ENCODE measurements around the gene LSS.
"Not testable (repeated sequence)": the region's sequence is repeated elsewhere in the genome, so short reads cannot be mapped to it uniquely, and the experiment has no call there.

LSS gene

DNA sequence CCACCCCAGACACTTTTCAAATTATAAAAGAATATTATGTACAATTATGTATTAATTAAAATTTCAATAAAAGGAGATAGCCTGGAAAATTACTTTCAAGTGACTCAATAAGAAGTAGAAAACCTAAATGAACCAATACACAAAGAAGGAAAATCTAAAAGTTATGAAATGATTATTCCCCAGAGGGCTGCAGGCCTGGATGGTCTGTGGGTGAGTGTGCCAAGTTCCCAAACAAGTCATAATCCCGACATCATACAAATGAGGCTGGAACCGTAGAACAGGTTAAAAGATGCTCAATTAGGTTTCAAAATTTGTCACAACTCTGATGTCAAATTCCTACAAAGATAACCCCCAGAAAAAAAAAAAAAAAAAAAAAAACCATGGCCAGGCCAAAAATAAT, 57.0 kb downstream of the LSS start:
- no peak for TF ChIP-seq CTCF (conservative IDR thresholded peaks at IDR 0.05)
- H3K27ac ChIP-seq, result no peak overlapping the region

- not testable (repeated sequence) for H3K27ac ChIP-seq
Observed at GRCh38 chr21:46170436-46171193, 58.0 kb downstream of the LSS start.

DNA sequence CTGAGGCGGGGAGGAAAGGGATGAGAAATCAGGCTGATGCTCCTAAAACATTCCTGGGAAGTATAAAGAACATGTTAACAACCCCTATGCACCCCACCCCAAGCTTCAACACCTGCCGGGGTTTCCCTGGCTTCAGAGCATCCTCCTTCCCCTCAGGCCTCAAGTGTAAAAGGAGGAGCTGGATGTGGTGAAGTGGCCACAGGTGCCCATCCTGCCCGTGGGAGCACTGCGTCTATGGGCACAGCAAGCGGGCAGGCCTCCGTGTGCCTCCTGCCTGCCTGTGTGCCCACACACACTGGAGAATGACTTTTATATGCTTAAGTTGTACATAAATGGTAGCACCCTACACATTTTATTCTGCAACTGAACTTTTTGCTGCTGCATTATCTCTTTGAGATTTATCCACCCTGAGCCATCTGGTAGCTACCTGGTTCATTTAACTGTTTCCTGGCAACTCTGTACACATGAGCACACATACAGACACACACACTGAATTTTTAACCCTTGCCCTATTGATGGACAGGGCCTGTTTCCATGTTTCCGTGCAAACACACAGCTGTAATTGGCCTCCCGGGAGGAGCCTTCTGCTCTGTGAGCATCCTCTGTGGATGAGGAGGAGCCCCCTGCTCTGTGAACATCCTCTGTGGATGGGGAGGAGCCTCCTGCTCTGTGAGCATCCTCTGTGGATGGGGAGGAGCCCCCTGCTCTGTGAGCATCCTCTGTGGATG, 59.8 kb downstream of the LSS start:
- TF ChIP-seq CTCF (conservative IDR thresholded peaks at IDR 0.05), result no peak
- no peak overlapping the region for H3K27ac ChIP-seq

DNA sequence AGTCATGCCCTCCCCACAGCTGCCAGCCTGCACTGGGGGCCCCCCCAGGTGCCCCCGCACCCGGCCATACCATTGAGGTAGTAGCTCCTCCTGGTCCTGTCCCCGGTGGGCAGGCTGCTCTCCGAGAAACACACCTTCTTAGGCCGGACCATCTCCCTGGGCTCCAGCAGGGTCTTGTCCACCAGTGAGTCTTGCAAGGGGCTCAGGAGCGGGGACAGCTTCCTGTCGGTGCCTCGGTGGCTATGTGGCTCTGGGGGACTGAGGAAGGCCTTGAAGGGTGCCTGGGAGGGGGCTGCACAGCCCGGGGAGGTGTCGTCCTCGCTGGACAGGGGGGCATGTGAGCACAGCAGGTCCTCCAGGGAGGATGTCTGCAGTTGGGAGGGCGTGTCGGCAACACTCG, 60.3 kb downstream of the LSS start:
- TF ChIP-seq CTCF (conservative IDR thresholded peaks at IDR 0.05), result no peak
- H3K27ac ChIP-seq, result no peak overlapping the region

GRCh38 chr21:46165098-46165497, 63.5 kb downstream of the LSS start:
- no peak overlapping the region for H3K27ac ChIP-seq
- TF ChIP-seq CTCF (conservative IDR thresholded peaks at IDR 0.05), result no peak

DNA sequence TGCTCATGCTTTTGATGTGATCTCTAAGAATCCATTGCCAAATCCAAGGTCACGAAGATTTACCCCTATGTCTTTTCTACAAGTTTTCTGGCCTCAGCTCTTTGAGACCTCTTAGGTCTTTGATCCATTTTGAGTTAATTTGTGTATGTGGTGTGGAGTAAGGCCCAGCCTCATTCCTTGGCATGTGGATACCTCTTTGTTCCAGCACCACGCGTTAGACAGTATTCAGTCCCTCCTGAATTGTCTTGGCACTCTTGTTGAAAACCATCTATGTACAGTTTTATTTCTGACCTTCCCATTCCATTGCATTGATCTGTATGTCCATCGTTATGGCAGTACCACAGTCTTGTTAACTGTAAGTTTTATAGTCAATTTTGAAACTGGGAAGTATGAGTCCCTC, 65.2 kb downstream of the LSS start:
- no peak overlapping the region for H3K27ac ChIP-seq
- no peak for TF ChIP-seq CTCF (conservative IDR thresholded peaks at IDR 0.05)

DNA sequence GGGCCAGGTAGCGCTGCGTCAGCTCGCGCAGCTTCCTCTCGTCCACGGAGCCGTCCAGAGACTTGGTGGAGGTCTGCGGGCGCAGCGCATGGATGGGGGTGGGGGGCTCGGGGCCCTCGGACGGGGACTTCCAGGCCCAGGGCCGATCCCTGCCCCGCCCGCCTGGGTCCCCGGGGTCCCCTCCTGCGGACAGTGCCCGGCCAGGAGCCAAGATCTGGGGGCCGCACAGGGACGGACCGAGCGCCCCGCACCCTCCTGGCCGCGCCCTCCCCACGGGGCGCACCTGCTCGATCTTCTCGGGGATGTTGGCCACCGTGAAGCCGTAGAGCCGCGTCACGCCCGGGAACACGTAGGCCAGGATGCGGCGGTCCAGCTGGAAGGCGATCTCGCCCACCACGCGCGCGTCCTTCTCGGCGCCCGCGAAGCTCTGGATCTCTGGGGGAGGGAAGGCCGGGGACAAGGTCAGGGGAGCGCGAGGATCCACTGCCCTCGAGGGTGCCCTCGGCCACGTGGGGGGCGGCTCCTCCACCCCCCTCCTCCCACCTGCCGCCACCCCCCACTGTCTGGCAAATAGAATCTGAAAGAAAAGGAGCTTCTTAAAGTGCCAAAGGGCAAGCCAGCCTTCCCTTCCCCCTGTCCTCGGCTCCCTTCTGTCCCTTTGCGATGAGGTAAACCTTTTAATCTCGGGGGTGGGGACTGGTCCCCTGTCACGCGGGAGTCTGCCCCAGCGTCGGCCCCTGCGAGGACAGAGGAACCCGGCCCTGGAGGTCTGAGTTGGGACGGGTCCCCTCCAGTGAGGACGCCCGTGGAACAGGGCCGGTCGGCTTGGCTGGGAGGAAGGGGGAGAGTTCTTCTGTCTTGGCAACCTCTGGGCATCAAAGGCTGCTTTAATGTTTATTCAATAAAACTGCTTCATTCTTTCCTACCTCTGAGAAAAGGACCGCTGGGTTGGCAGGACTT, 66.7 kb downstream of the LSS start:
- peak overlapping the region; percentile 70 for H3K27ac ChIP-seq
- TF ChIP-seq CTCF (conservative IDR thresholded peaks at IDR 0.05), result no peak
